ENCODE data around the gene NELFB.

NELFB gene

DNA sequence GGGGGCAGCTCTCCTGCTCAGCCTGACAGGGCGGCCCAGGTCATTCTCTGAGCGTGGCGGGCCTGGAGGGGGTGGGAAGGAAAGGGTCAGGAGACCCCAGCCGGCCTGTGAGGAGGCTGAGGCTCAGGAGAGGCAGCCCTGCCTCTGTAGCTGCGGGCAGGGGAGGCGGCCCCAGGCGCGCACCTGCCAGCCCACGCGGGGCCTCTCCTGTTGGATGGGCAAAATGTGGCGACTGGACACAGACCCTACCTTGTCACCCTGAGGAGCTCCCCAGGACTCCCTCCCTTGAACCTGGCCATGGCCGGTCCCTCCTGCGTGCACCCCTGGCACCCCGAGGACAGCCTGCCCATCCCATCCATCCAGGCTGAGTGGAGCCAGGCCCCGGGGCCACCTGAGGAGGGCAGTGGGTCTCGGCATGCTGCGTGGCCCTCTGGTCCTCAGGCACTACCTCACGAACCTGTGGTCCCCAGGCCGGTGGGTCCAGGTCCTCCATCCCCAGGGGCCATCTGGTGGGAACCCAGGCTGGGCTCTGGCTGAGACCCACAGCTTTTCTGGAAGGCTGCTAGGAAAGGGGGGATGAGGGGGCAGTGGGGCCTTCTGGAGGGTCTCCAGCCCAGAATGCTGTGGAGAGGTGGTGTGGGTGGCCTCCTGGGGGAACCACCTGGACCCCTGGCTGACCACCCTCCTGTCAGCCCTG lies 62.0 kb downstream of the NELFB start:
- DNase-seq, result no peak

DNA sequence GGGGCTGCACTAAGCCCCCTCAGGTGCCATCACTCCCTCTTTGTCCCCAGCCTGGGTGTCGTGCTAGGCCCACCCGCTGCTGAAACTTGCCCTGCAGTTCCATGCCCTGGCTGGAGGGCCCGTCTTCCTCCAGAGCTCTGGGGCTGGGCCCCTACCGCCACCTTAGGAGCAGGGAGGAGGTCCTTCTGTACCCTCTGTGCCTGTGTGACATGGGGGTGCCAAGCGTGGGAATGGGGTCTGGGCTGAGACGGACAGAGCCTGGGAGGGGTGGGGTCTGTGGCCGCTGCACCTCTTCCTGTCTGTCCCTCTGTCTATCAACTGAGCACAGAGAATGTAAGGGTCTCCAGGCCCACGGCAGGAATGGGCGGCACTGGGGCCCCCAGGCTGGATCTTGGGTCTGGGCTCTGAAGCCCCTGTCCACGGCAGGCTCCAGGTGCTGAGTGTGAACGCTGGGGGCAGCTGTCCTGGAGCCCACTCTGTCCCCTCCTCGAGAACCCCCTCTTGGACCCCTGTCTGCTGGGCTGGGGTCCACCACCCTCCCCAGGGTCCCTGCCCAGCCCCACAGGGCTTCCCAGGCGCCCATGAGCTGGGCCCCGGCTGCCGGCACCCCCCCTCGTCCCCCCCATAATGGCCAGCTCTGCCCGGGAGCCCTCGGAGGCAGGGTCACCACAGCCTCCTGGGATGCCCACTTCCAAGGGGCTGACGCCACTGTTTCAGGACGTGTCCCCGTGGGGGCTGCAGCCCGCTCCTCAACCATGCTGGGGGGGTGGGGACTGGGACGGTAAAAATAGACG lies 62.8 kb downstream of the NELFB start:
- no peak for DNase-seq

DNA sequence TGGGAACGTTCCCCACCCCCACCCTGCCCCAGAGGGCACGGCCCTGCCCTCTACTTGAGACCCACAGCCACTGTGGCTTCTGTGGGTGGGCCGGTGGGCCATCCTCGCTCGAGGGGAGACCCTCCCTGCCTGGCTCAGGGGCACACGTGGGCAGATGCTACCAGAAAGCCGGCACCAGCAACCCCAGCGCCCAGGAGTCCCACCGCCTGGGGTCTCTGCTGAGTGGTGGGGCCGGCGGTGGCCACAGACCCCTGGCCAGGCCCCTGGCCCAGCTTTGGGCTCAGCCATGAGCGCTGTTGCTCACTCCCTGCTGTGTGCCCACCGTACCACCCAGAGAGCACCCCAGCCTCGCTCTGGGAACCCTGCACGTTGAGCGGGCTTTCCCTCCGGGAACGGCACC lies 63.5 kb downstream of the NELFB start:
- no peak for DNase-seq

DNA sequence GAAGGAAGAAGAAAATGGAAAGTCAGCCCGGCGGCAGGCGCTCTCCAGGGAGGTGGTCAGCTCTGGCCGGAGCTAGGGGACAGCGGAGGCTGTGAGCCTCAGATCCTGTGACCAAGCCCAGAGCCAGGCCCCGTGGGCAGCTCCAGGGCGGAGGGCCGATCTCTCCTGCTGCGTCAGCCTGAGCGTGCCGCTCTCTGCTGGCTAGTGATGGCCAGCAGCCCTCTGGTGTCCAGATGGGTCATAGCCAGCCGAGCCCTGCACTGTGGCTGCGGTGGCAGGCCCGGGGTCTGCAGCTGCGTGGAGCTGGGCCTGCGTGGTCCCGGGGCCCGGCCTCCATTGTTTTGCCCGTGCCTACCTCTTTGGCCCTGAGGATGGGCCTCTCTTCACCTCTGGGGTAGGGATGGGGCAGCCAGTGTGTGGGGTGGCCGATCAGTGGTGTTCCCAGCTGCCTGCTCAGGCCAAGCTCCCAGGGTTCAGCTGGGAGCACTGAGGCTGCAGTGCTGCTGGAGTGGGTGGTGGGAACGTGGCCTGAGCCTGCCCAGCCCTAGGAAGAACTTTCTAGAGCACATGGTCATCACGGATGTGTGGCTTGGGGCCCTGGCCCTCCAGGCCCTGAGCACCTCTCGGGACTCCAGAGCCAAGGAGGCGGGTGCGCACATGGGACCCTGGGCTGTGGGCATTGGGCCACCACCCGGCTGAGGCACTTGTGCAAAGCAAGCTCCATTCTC lies 64.0 kb downstream of the NELFB start:
- DNase-seq, result no peak

DNA sequence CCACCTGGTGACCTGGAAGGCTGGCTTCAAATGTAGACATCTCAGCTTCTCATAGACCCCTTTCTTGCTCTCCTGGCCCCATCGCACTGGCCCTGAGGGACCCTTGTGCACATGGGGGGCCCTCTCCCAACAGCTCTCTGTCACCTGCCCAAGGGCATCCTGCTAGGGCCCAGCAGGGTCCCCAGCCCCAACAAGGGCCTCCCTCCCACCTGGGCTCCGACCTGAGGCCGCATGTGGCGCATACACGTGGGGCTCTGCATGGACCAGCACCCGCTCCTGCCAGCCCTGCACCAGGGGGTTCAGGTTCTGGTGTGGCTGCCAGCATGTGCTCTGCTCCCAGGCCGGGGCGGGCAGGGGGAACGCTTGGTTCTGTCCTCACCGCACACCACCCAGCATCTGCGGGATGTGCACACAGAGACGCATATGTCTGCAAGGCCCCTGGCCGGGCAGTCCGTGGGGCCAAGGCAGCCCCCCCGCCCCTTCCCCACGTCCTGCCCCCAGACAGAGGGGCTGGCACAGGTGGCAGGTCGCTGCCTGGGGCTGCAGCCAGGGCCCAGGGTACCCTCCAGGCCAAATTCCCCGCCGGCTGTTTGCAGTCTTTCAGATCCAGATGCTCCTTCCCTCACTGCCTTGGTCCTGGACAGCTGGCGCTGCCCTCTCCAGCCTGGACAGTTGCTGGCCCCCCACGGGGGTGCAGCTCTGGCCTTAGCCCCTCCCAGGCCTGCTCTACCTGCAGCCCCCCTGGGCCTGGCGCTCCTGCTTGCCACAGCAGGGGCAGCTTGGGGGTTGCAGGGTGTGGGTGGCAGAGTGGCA lies 64.8 kb downstream of the NELFB start:
- DNase-seq, result no peak

DNA sequence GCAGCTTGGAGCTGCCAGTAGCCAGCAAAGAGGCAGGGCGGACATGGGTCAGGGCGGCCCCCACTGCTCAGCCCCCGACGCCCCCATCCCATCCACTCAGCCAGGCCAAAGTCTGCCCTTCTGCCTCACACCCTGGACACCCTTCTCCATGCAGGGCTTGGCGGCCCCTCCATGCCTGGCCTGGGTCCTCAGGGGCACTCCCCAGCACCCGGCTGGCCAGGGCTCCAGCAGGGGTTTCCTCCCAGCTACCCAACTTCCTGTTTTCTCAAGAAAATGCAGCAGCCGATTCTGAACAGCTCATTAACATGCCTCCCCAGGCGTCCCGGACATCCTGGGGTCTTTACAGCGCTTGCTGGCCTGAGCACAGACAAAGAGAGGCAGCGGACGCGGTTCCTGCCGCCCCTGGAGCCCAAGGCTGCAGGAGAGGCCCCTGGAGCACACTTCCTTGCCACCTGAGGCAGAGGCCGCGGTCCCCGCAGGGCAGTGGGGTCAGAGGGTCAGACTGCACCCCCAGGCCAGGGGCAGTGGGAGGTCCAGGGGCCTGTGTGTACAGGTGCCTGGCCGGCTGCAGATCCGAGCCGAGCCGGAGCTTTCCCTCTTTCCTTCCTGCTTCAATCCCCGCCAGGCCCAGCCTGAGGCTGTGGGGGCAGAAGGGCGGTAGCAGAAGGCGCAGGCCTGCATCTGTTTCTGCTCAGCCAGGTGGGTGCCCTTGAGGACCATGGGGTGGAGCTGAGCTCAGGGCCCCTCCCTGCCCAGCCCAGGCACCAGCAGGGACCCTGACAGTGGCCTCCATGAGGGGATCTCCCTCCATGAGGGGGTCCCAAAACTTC lies 65.6 kb downstream of the NELFB start:
- no peak for DNase-seq

DNA sequence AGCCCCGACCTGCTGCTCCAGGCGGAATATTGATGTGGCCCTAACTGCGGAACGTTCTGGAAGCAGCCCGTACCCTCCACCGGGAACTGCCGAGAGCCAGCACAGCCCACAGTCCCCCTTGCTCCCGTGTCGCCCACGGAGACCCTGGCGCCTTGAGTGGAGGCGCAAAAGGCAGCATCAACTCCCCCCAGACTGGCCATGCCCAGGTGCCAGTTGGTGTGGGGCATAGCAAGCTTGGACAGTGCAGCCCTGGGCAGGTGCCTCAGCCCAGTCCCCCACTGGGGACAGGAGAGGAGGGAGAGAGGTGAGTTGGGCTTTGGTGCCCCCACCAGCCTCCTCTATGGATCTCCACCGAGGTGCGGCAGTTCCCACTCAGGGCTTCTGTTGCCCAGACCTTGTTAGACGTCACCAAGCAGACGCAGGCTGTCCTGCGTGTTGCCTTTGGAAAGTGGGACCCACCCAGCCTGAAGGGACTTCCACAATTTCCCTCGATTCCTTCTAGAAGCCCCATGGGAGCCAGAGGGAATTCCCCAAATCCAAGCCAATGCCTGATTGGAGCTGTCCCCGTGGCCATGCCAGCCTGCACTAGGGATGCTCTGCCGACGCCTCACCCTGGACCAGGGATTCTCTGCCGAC lies 66.7 kb downstream of the NELFB start:
- DNase-seq, result no peak

All from stimulated activated CD4-positive, alpha-beta T cell treated with anti-CD3 and anti-CD28 coated beads, Interleukin-4, amount 100 ng/mL, for 4 hours (primary cell).